HepG2 (cell line): ENCODE data around the gene TRIAP1. TPM values are rescaled to one million over a fixed set of nuclear protein-coding genes. Genes with fewer than 3 reads are reported as not detected.

Experiments
- BCL6 ChIP-seq: IDR thresholded peaks from 2 replicates; pipeline ENCODE4 v1.6.1; 2016; ENCODE audit warnings: missing genetic modification reagents, missing compliant biosample characterization
- BORCS8-MEF2B ChIP-seq: sonication (generic); formaldehyde crosslinking; IDR thresholded peaks from 2 replicates; pipeline ENCODE4 v1.8.0; 2022; ENCODE audit warnings: mild to moderate bottlenecking, missing genetic modification reagents
- DMTF1 ChIP-seq: sonication (generic); formaldehyde crosslinking; IDR thresholded peaks from 2 replicates; pipeline ENCODE4 v1.4.0; 2020; ENCODE audit warnings: mild to moderate bottlenecking, missing genetic modification reagents
- EP300 ChIP-seq, 3 experiments: sonication (generic) in 1 of 3; formaldehyde crosslinking in 1 of 3; IDR thresholded peaks; 2 replicates each; pipeline versions ENCODE4 v1.5.1 to v1.6.1; 2011 to 2020; ENCODE audit warnings: low read depth in 2 of 3, low read length in 2 of 3, borderline replicate concordance in 1 of 3, improper control_type of control experiment in 1 of 3, mild to moderate bottlenecking in 1 of 3, missing genetic modification reagents in 1 of 3, moderate library complexity in 1 of 3
- FOXC1 ChIP-seq: sonication (generic); formaldehyde crosslinking; IDR thresholded peaks from 2 replicates; pipeline ENCODE4 v1.8.0; 2022; ENCODE audit warnings: mild to moderate bottlenecking, missing genetic modification reagents, borderline replicate concordance
- HMGA1 ChIP-seq: sonication (generic); formaldehyde crosslinking; conservative IDR thresholded peaks from 2 replicates; pipeline ENCODE4 v1.4.0; 2020; ENCODE audit warnings: missing genetic modification reagents
- KDM4B ChIP-seq: sonication (generic); formaldehyde crosslinking; IDR thresholded peaks from 2 replicates; pipeline ENCODE4 v1.4.0; 2020; ENCODE audit warnings: missing genetic modification reagents
- KDM6A ChIP-seq: IDR thresholded peaks from 2 replicates; pipeline ENCODE4 v1.6.1; 2016; ENCODE audit warnings: low read depth
- PLRG1 ChIP-seq: fragments of 450-650 bp; conservative IDR thresholded peaks from 2 replicates; pipeline ENCODE4 v1.6.1; 2016
- RBAK ChIP-seq: sonication (generic); formaldehyde crosslinking; IDR thresholded peaks from 2 replicates; pipeline ENCODE4 v1.5.1; 2020; ENCODE audit warnings: mild to moderate bottlenecking, missing genetic modification reagents
- RBM39 ChIP-seq: fragments of 200-400 bp; formaldehyde crosslinking; IDR thresholded peaks from one replicate; pipeline ENCODE4 v1.6.1; 2018; ENCODE audit warnings: antibody characterized with exemption, mild to moderate bottlenecking, low read depth, low read length; ENCODE audit not compliant: poor library complexity, severe bottlenecking
- RFX1 ChIP-seq: fragments of 450-650 bp; IDR thresholded peaks from 2 replicates; pipeline ENCODE4 v1.6.1; 2017
- SKI ChIP-seq: fragments of 450-650 bp; IDR thresholded peaks from one replicate; pipeline ENCODE4 v1.6.1; 2018; ENCODE audit warnings: mild to moderate bottlenecking; ENCODE audit not compliant: partially characterized antibody
- SRSF9 ChIP-seq: fragments of 200-400 bp; formaldehyde crosslinking; IDR thresholded peaks from 2 replicates; pipeline ENCODE4 v1.6.1; 2018; ENCODE audit warnings: borderline replicate concordance, mild to moderate bottlenecking, low read depth, low read length; ENCODE audit not compliant: insufficient read depth, poor library complexity, severe bottlenecking
- TARDBP ChIP-seq: sonication (generic); formaldehyde crosslinking; IDR thresholded peaks from 2 replicates; pipeline ENCODE4 v1.8.0; 2022; ENCODE audit warnings: mild to moderate bottlenecking, missing genetic modification reagents
- TCF7L2 ChIP-seq: IDR thresholded peaks from 2 replicates; pipeline ENCODE4 v1.6.1; 2011; ENCODE audit warnings: mild to moderate bottlenecking, low read depth, low read length, moderate library complexity
- ZEB1 ChIP-seq: IDR thresholded peaks from 2 replicates; pipeline ENCODE4 v1.6.1; 2012; ENCODE audit warnings: mild to moderate bottlenecking, low read depth, inconsistent platforms; ENCODE audit not compliant: insufficient replicate concordance
- ZFP62 ChIP-seq: sonication (generic); formaldehyde crosslinking; IDR thresholded peaks from 2 replicates; pipeline ENCODE4 v1.4.0; 2020; ENCODE audit warnings: missing genetic modification reagents
- ZNF33B ChIP-seq: sonication (generic); formaldehyde crosslinking; IDR thresholded peaks from 2 replicates; pipeline ENCODE4 v1.5.1; 2020; ENCODE audit warnings: mild to moderate bottlenecking, missing genetic modification reagents
- ZNF589 ChIP-seq: sonication (generic); formaldehyde crosslinking; conservative IDR thresholded peaks from 2 replicates; pipeline ENCODE4 v1.8.0; 2022; ENCODE audit warnings: mild to moderate bottlenecking, moderate library complexity, missing genetic modification reagents
- ZNF644 ChIP-seq: IDR thresholded peaks from 2 replicates; pipeline ENCODE4 v1.6.1; 2016; ENCODE audit warnings: low read depth
- ZNF782 ChIP-seq: sonication (generic); formaldehyde crosslinking; IDR thresholded peaks from 2 replicates; pipeline ENCODE4 v1.4.0; 2020; ENCODE audit warnings: missing genetic modification reagents, mild to moderate bottlenecking, borderline replicate concordance
- ZNF850 ChIP-seq: sonication (generic); formaldehyde crosslinking; conservative IDR thresholded peaks from 2 replicates; pipeline ENCODE4 v1.9.0; 2021; ENCODE audit warnings: mild to moderate bottlenecking, missing genetic modification reagents
- polyA plus RNA-seq, 8 experiments: library from polyadenylated mRNA; depleted of rRNA in 3 of 8; stranded (reverse) in 7 of 8; unstranded in 1 of 8; fragments of >200 nt; fragmentation: Illumina TruSeq in 4 of 8; extraction: Trizol in 4 of 8; gene quantifications; 2 replicates each; pipeline versions ENCODE4 v1.2.1 to v1.2.3, GENCODE V29; 2011 to 2016; ENCODE audit warnings: low read depth in 4 of 8, missing spikeins in 1 of 8, mixed read lengths in 1 of 8; ENCODE audit not compliant: insufficient read depth in 1 of 8
- total RNA-seq, 5 experiments: library from RNA; depleted of rRNA; stranded (reverse); fragments of >200 nt; fragmentation: Illumina TruSeq; extraction: Trizol; gene quantifications; 2 replicates each; pipeline ENCODE4 v1.2.3, GENCODE V29; 2016; ENCODE audit warnings: low read depth in 1 of 5
- TF ChIP-seq, protein P1 (sequence below): sonication (generic); formaldehyde crosslinking; IDR thresholded peaks from 2 replicates; pipeline ENCODE4 v1.8.1; 2022; ENCODE audit warnings: low read depth, mild to moderate bottlenecking, missing genetic modification reagents

The TRIAP1 gene
- total and polyA plus RNA-seq, 2 of the 13 experiments (the other 11 are each of a cell fraction or from before 2014, with no cell fraction given) = 55.0 to 117 TPM

GRCh38 chr12:120445911-120446843 is at the start of gene TRIAP1, which contains the start of gene GATC (continued):
- TF ChIP-seq FOXC1 (CRISPR knock-in tag) = peak; percentile 91
- 0 out of 2 replicates have a peak, but pooled peaks have one; percentile 65 for TF ChIP-seq ZNF33B (CRISPR knock-in tag)
- no peak for TF ChIP-seq KDM6A (CRISPR knock-in tag)
- TF ChIP-seq BCL6 (CRISPR knock-in tag) = peak; percentile 50
- TF ChIP-seq TARDBP (CRISPR knock-in tag) = peak; percentile 95
- TF ChIP-seq, protein P1, sequence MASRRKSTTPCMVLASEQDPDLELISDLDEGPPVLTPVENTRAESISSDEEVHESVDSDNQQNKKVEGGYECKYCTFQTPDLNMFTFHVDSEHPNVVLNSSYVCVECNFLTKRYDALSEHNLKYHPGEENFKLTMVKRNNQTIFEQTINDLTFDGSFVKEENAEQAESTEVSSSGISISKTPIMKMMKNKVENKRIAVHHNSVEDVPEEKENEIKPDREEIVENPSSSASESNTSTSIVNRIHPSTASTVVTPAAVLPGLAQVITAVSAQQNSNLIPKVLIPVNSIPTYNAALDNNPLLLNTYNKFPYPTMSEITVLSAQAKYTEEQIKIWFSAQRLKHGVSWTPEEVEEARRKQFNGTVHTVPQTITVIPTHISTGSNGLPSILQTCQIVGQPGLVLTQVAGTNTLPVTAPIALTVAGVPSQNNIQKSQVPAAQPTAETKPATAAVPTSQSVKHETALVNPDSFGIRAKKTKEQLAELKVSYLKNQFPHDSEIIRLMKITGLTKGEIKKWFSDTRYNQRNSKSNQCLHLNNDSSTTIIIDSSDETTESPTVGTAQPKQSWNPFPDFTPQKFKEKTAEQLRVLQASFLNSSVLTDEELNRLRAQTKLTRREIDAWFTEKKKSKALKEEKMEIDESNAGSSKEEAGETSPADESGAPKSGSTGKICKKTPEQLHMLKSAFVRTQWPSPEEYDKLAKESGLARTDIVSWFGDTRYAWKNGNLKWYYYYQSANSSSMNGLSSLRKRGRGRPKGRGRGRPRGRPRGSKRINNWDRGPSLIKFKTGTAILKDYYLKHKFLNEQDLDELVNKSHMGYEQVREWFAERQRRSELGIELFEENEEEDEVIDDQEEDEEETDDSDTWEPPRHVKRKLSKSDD (CRISPR knock-in tag) = peak; percentile 99
- no peak for TF ChIP-seq SKI
- no peak for TF ChIP-seq ZNF850 (CRISPR knock-in tag)
- TF ChIP-seq ZFP62 = no peak
- peak; percentile 79; the same call in 1 of the 2 replicates for TF ChIP-seq ZNF782
- no peak for TF ChIP-seq RBAK (CRISPR knock-in tag)
- TF ChIP-seq DMTF1 (CRISPR knock-in tag) = 0 out of 2 replicates have a peak, but pooled peaks have one; percentile 61
- TF ChIP-seq PLRG1 = no peak
- TF ChIP-seq ZEB1 = peak; percentile 30
- peak; percentile 63 for TF ChIP-seq RBM39
- TF ChIP-seq KDM4B = peak; percentile 93
- no peak for TF ChIP-seq SRSF9
- TF ChIP-seq ZNF644 (CRISPR knock-in tag) = no peak
- TF ChIP-seq EP300 (IDR thresholded peaks at IDR 0.05; ENCODE audit: low read depth in 2 of 2, low read length in 2 of 2) = no peak; a peak in 2 of 4 replicates
- TF ChIP-seq EP300 (CRISPR knock-in tag; IDR thresholded peaks at IDR 0.05; ENCODE audit: borderline replicate concordance) = peak; percentile 30
- TF ChIP-seq ZNF589 (CRISPR knock-in tag) = 0 out of 2 replicates have a peak, but pooled peaks have one; percentile 57
- TF ChIP-seq BORCS8-MEF2B (CRISPR knock-in tag) = peak; percentile 80; the same call in 1 of the 2 replicates
- no peak for TF ChIP-seq HMGA1 (CRISPR knock-in tag)
- TF ChIP-seq TCF7L2 = no peak
- TF ChIP-seq RFX1 = no peak
